GM18511 (cell line): ENCODE measurements around the gene DEGS2.
"Not testable (repeated sequence)": the region's sequence is repeated elsewhere in the genome, so short reads cannot be mapped to it uniquely, and the experiment has no call there.

Experiments used
- ATAC-seq: cut with Tn5 transposase; IDR thresholded peaks from one replicate; pipeline ENCODE4 v1.9.1; 2021; ENCODE audit warnings: mild to moderate bottlenecking, moderate library complexity; ENCODE audit not compliant: unreplicated experiment

DEGS2 gene

DNA sequence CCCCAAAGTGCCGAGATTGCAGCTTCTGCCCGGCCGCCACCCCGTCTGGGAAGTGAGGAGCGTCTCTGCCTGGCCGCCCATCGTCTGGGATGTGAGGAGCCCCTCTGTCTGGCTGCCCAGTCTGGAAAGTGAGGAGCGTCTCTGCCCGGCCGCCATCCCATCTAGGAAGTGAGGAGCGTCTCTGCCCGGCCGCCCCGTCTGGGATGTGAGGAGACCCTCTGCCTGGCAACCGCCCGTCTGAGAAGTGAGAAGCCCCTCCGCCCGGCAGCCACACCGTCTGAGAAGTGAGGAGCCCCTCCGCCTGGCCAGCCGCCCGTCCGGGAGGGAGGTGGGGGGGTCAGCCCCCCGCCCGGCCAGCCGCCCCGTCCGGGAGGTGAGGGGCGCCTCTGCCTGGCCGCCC lies 21.2 kb upstream of the DEGS2 start:
- not testable (repeated sequence) for ATAC-seq

DNA sequence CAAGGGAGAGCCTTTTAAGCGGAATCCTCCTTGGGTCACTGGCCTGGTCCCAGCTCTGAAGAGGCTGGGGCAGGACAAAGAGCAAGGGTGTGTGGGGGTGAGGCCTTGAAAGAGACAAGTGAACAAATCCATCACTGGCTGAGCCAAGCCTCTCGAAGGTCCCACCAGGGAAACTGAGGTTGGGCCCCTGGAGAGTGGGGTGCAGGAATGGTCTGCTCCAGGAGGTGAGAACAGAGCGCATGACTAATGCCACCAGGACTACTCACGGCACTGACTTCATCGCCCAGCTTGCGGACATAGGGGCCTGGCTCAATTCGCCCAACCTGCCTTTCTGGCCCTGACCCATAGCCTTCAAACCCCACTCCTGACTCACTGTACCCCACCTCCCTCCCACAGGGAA lies 19.2 kb upstream of the DEGS2 start:
- ATAC-seq, result no peak

DNA sequence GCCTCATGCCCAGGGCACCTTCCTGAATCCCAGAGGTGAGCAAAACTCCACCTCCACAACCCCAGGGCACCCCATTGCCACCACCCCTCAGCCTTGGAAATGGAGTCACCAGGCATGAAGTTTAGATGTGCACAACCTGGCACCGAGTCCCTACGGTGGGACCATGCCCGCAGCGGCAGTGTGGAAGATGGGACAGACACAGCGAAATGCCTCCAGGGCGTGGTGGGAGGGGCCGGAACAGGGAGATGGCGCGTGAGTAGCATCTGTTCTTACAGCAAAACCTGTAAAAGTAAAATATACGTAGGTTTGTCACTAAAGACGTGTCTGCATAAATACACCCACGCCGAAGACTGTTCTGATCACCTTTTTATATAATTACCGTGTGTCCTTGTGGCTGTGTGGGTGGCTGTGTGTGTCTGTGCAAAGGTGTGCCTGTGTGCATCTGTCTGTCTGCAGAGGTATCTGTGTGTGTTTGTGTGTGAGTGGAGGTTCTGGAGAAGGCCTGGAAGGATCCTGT lies 17.4 kb upstream of the DEGS2 start:
- ATAC-seq, result no peak

GRCh38 chr14:100173353-100173752 lies 13.9 kb upstream of the DEGS2 start:
- ATAC-seq, result no peak

- ATAC-seq, result no peak
These were observed 13.4 kb upstream of the DEGS2 start for GRCh38 chr14:100172811-100173210.

DNA sequence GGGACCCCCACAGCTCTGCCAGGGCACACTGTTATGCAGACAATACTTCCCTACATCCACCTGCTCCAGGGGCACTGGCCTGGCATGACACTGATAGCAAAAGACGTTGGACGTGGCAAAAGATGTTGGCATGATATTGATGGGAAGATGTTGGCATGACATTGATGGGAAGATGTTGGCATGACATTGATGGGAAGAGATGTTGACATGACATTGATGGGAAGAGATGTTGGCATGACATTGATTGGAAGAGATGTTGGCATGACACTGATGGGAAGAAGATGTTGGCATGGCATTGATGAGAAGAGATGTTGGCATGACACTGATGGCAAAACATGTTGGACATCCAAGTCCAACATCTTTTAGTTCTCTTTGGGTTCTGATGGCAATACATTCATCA lies 11.4 kb upstream of the DEGS2 start:
- ATAC-seq, result no peak

- ATAC-seq, result no peak
These were observed 9.1 kb upstream of the DEGS2 start for GRCh38 chr14:100168506-100168905.

GRCh38 chr14:100165831-100166440 lies 6.5 kb upstream of the DEGS2 start:
- ATAC-seq, result no peak

- ATAC-seq, result no peak
These were observed 5.9 kb upstream of the DEGS2 start for GRCh38 chr14:100165376-100165775.

- ATAC-seq, result no peak
These were observed 1.1 kb upstream of the DEGS2 start for GRCh38 chr14:100160534-100160916.

DNA sequence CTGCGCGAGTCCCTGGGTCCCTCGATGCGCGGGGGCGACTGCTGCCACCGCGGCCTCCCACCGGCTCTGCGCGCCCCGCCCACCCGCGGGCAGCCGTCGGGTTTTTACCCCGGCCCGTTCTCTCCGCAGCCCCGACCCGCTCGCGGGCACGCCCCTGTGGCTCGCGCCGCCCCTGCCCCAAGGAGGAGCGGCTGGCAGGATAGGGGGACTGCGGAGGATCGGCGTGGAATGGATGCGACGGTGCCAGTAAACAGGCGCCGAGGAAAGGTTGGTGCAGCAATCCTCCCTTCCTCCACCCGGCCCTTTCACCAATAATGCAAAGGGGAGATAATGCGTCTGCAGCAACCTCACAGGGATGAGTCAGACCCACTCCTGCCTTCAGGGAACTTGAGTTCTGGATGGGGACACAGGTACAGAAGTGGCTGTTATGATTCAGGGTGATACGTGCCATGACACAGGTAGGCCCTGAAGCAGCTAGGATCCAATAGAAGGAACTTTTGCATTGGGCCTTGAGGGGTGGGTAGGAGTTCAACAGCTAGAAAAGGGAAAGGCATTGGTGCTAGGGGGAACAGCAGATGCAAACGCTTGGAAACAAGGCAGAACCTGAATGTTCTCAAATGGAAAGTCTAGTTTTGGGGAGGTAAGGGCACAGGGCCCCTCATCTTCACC lies 554 bp upstream of the DEGS2 start:
- ATAC-seq, result peak; percentile 29

GRCh38 chr14:100158566-100159093 lies 815 bp downstream of the DEGS2 start:
- no peak for ATAC-seq

- not testable (repeated sequence) for ATAC-seq
These were observed 1.8 kb downstream of the DEGS2 start for GRCh38 chr14:100157548-100158232.

DNA sequence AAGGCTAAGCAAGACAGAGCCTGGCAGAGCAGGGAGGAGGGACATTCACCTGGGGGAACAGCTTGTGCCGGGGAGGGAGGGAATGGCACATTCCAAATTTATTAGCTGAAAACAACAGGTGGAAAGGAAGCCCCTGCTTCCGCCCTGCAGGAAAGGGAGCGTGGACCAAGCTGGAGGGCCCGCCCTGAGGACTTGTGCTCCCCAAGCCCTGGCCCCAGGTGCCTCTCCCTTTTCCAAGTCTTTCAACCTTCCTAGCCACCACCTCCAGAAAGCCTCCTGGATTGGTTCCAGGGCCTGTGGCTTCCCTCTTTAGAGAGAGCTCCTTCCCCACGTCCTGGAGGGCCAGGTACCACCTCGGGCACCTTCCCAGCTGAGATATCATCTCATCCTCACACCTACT lies 2.7 kb downstream of the DEGS2 start:
- no peak for ATAC-seq

GRCh38 chr14:100155756-100156616 lies 3.5 kb downstream of the DEGS2 start:
- no peak for ATAC-seq

GRCh38 chr14:100155049-100155621 lies 4.3 kb downstream of the DEGS2 start:
- no peak for ATAC-seq

GRCh38 chr14:100153560-100153959 lies 5.9 kb downstream of the DEGS2 start:
- no peak for ATAC-seq

DNA sequence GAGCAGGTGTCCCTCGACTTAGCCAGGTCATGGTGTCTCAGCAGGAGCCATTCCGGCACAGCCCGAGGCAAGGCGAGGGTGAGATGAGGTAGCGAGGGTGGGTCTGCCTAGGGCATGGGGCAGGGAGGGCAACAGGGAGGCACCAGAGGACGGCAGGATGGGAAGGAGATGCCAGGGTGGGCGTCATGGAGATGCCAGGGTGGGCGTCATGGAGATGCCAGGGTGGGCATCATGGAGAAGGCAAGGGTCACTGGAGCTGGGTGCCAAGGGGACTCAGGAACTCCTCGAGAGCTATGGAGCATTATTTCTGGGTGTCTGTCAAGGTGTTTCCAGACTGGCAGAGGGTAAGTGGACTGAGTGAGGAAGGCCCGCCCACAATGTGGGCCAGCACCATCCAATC lies 7.4 kb downstream of the DEGS2 start:
- ATAC-seq, result no peak

DNA sequence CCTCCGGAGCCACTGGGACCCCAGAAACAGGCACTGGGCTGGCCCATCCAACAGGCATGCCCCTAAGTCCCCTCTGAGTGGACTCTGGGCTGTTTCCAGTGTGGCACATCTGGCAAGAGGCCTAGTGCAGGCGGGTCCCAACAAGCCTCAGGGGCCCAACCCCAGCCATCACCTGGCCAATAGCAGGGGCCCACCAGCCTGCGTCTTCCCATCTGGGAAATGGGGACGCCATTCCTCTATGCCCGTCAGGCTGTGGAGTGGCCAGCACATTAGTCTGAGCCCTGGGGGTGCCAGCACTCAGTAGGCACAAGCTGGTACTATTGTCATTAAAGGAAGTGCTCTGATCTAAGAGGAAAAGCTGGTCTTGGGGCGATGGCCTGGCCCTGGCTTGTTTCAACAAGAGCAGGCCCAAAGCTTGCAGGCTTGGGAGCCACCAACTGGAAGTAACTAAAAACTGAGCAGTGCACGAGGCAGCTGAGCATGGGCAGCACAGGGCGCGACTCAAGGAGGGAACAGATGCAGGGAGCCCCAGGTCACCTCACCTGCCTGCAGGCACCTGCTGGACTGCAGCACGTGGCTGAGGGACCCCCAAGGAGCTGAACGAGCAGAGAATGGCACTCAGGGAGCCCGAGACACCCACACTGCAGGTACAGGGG lies 8.4 kb downstream of the DEGS2 start:
- ATAC-seq, result no peak
